ENCODE results near the gene CNOT1.
A peak's percentile ranks its signal among the peaks of the same experiment; 100 is the strongest.
"Not testable (repeated sequence)": the region's sequence is repeated elsewhere in the genome, so short reads cannot be mapped to it uniquely, and the experiment has no call there.

CNOT1 gene

DNA sequence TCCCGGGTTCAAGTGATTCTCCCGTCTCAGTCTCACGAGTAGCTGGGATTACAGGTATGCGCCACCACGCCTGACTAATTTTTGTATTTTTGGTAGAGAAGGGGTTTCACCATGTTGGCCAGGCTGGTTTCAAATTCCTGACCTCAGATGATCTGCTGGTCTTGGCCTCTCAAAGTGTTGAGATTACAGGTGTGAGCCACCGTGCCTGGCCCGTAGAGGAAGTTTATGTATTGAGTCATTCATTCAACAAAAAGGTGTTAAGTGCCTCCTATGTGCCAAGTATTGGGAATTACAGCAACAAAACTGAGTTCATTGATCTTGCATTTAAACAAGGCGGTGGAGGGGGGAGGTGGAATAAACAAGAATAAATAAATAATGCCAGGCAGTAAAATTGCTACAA lies 10.2 kb upstream of the CNOT1 start:
- Histone ChIP-seq H3K27me3 (ENCODE audit: insufficient read depth, low read length) (no peaks in the 10 kb centered on the region), H3K9me3 (ENCODE audit: low read length) (no peaks in the 10 kb centered on the region), H3K4me2 (ENCODE audit: low read length) (no peak overlapping the region), H4K20me1 (ENCODE audit: insufficient read depth, low read length) (no peaks in the 10 kb centered on the region), H3K4me3 (ENCODE audit: low read depth, low read length, poor library complexity, severe bottlenecking) (no peak overlapping the region), H3K27ac (ENCODE audit: low read depth, low read length, poor library complexity, severe bottlenecking) (no peak overlapping the region), H3K9me2 (ENCODE audit: low read depth, low read length) (no peaks in the 10 kb centered on the region), H3K4me1 (ENCODE audit: insufficient read depth, low read length, severe bottlenecking) (no peaks in the 10 kb centered on the region), H2AFZ (ENCODE audit: low read length) (no peak overlapping the region), H3F3A (ENCODE audit: insufficient read depth, low read length) (no peaks in the 10 kb centered on the region), H3K79me2 (ENCODE audit: insufficient read depth, low read length) (no peaks in the 10 kb centered on the region), H3K9ac (ENCODE audit: low read length) (no peak overlapping the region), H3K36me3 (ENCODE audit: insufficient read depth, low read length) (no peaks in the 10 kb centered on the region)
- TF ChIP-seq, protein P1, sequence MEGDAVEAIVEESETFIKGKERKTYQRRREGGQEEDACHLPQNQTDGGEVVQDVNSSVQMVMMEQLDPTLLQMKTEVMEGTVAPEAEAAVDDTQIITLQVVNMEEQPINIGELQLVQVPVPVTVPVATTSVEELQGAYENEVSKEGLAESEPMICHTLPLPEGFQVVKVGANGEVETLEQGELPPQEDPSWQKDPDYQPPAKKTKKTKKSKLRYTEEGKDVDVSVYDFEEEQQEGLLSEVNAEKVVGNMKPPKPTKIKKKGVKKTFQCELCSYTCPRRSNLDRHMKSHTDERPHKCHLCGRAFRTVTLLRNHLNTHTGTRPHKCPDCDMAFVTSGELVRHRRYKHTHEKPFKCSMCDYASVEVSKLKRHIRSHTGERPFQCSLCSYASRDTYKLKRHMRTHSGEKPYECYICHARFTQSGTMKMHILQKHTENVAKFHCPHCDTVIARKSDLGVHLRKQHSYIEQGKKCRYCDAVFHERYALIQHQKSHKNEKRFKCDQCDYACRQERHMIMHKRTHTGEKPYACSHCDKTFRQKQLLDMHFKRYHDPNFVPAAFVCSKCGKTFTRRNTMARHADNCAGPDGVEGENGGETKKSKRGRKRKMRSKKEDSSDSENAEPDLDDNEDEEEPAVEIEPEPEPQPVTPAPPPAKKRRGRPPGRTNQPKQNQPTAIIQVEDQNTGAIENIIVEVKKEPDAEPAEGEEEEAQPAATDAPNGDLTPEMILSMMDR (IDR thresholded peaks at IDR 0.05; ENCODE audit: low read length), result no peak

DNA sequence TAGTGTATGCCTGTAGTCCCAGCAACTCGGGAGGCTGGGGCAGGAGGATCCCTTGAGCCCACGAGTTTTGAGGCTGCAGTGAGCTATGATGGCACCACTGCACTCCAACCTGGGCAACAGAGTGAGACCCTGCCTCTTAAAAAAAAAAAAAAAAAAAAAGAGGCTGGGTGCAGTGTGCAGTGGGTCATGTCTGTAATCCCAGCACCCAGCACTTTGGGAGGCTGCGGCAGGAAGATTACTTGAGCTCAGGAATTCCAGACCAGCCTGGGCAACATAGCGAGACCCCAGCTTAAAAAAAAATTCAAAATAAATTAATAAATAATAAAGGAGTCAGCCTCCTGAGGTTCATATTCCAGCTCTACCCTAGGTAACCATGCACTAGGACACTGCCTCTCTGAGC lies 9.6 kb upstream of the CNOT1 start:
- no peaks in the 10 kb centered on the region for H3K4me1 ChIP-seq (ENCODE audit: insufficient read depth, low read length, severe bottlenecking)
- no peak overlapping the region for H3K27ac ChIP-seq (ENCODE audit: low read depth, low read length, poor library complexity, severe bottlenecking)
- no peaks in the 10 kb centered on the region for H3K79me2 ChIP-seq (ENCODE audit: insufficient read depth, low read length)
- no peak overlapping the region for H3K9ac ChIP-seq (ENCODE audit: low read length)
- no peak for TF ChIP-seq EZH2 (IDR thresholded peaks at IDR 0.05; ENCODE audit: borderline replicate concordance, low read length)
- TF ChIP-seq, protein P1 (IDR thresholded peaks at IDR 0.05; ENCODE audit: low read length), result no peak
- H3K9me2 ChIP-seq (ENCODE audit: low read depth, low read length), result no peaks in the 10 kb centered on the region
- H2AFZ ChIP-seq (ENCODE audit: low read length), result no peak overlapping the region
- no peaks in the 10 kb centered on the region for H4K20me1 ChIP-seq (ENCODE audit: insufficient read depth, low read length)
- H3K9me3 ChIP-seq (ENCODE audit: low read length), result no peaks in the 10 kb centered on the region
- H3K36me3 ChIP-seq (ENCODE audit: insufficient read depth, low read length), result no peaks in the 10 kb centered on the region
- H3K4me2 ChIP-seq (ENCODE audit: low read length), result no peak overlapping the region
- H3K27me3 ChIP-seq (ENCODE audit: insufficient read depth, low read length), result no peaks in the 10 kb centered on the region
- no peak overlapping the region for H3K4me3 ChIP-seq (ENCODE audit: low read depth, low read length, poor library complexity, severe bottlenecking)
- H3F3A ChIP-seq (ENCODE audit: insufficient read depth, low read length), result no peaks in the 10 kb centered on the region

DNA sequence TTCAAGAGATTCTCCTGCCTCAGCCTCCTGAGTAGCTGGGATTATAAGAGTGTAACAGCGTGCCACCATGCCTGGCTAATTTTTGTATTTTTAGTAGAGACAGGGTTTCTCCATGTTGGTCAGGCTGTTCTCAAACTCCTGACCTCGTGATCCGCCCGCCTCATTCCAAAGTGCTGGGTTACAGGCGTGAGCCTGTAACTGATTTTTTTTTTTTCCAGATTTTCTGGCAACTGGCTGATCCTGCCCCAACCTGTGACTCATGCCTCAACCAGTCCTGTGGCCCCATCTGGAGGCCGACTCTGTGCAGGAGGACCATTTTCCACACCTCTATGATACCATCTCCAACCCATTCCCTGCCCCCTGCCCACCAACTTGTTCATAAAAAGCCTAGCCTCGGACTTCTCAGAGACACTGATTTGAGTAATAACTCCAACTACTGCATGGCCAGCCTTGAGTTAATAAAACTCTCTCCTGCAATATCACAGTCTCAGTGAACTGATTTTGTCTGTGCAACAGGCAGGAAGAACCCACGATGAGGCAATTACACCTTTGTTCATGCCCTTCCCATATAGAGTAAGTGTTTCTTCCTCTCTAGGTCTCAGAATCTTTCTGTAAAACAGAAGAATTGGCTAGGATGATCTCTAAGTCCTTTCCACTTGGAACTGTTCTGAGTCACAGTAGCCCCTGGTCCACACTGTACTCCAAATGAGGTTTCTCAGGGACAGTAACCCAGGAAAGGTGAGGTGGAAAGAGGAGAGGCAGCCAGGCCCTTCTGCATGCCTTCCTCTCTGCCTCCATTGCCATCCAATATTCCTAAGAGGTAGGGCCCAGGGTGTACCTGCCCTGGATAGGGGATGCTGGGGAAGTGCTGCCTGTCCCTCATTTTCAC lies 8.8 kb upstream of the CNOT1 start:
- Histone ChIP-seq H3K9me2 (ENCODE audit: low read depth, low read length) (no peaks in the 10 kb centered on the region), H3K36me3 (ENCODE audit: insufficient read depth, low read length) (no peaks in the 10 kb centered on the region), H3K4me1 (ENCODE audit: insufficient read depth, low read length, severe bottlenecking) (no peaks in the 10 kb centered on the region), H3F3A (ENCODE audit: insufficient read depth, low read length) (no peaks in the 10 kb centered on the region), H3K79me2 (ENCODE audit: insufficient read depth, low read length) (no peaks in the 10 kb centered on the region), H2AFZ (ENCODE audit: low read length) (no peak overlapping the region), H3K9me3 (ENCODE audit: low read length) (no peaks in the 10 kb centered on the region), H4K20me1 (ENCODE audit: insufficient read depth, low read length) (no peaks in the 10 kb centered on the region), H3K27ac (ENCODE audit: low read depth, low read length, poor library complexity, severe bottlenecking) (no peak overlapping the region), H3K4me3 (ENCODE audit: low read depth, low read length, poor library complexity, severe bottlenecking) (no peak overlapping the region), H3K27me3 (ENCODE audit: insufficient read depth, low read length) (no peaks in the 10 kb centered on the region), H3K9ac (ENCODE audit: low read length) (no peak overlapping the region), H3K4me2 (ENCODE audit: low read length) (no peak overlapping the region)
- TF ChIP-seq EZH2 (IDR thresholded peaks at IDR 0.05; ENCODE audit: borderline replicate concordance, low read length), result no peak
- TF ChIP-seq, protein P1 (IDR thresholded peaks at IDR 0.05; ENCODE audit: low read length), result peak; percentile 9; the same call in 1 of the 2 replicates

DNA sequence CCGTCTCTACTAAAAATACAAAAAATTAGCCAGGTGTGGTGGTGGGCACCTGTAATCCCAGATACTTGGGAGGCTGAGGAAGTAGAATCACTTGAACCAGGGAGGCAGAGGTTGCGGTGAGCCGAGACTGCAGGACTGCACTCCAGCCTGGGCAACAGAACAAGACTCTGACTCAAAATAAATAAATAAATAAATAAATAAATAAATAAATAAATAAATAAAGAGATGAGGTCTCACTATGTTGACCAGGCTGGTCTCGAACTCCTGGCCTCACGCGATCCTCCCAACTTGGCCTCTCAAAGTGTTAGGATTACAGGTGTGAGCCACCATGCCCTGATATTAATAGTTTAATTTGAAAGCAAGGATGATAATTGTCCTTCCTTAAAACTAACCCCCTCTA lies 7.4 kb upstream of the CNOT1 start:
- not testable (repeated sequence) for H3K4me2 ChIP-seq (ENCODE audit: low read length); H3K36me3 ChIP-seq (ENCODE audit: insufficient read depth, low read length); H3K4me1 ChIP-seq (ENCODE audit: insufficient read depth, low read length, severe bottlenecking); H3K9ac ChIP-seq (ENCODE audit: low read length); H3F3A ChIP-seq (ENCODE audit: insufficient read depth, low read length); H3K79me2 ChIP-seq (ENCODE audit: insufficient read depth, low read length); H3K27me3 ChIP-seq (ENCODE audit: insufficient read depth, low read length); H3K9me2 ChIP-seq (ENCODE audit: low read depth, low read length); H4K20me1 ChIP-seq (ENCODE audit: insufficient read depth, low read length); H2AFZ ChIP-seq (ENCODE audit: low read length); H3K27ac ChIP-seq (ENCODE audit: low read depth, low read length, poor library complexity, severe bottlenecking); H3K4me3 ChIP-seq (ENCODE audit: low read depth, low read length, poor library complexity, severe bottlenecking); H3K9me3 ChIP-seq (ENCODE audit: low read length)

Data from OCI-LY1 (cell line).